GM18870 (cell line): ENCODE results near the gene NFIA.

Experiments
- ATAC-seq: cut with Tn5 transposase; IDR thresholded peaks from one replicate; pipeline ENCODE4 v1.9.1; 2021; ENCODE audit warnings: moderate library complexity; ENCODE audit not compliant: unreplicated experiment

Gene NFIA

DNA sequence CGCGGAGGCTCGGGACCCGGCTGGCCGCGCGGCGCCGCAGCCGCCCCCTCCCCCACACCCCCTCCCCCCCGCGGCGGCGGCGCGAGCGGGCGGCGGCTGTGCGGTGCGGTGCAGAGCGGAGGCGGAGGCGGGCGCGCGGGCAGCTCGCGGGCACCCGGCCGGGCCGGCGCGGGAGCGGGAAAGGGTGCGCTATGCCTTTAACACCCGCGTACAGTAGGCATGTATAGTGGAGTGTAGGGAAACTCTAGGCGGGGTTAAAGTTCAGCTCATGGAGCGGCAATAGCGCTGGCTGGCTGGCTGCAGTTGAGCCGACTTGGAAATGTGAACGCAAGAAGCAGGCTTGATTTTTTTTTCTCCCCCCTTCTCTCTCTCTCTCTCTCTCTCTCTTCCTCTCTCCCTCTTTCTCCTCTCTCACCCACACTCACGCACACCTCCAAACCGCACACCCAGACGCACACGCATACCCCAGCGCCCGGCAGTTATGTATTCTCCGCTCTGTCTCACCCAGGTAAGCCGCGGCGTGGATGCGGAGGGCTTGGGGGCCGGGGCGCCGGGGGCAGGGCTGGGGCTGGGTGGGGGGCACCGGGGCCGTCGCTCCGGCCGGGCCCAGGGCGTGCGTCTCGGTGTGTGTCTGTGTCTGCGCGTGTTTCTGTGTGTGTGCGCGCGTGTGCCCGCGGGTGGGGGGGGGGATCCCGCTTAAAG is at the start of gene NFIA:
Gene NFIA, plus strand, starts transcription at position 251 of the 702 bp plus-strand sequence.
- ATAC-seq: no peak

DNA sequence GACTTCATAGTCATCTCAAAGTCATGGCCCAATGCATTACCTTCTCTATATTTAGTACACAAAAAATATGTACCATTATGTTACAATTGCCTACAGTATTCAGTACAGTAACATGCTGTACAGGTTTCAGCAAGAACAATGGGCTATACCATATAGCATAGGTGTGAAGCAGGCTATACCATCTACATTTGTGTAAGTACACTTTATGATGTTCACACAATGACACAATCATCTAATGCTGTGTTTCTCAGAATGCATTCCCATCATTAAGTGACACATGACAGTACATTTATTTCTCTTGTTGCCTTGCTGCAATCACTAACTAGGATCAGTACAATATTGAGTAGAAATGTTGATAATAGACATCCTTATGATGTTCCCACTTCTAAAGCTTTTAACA is 46.5 kb upstream of the NFIA start:
- ATAC-seq: no peak

DNA sequence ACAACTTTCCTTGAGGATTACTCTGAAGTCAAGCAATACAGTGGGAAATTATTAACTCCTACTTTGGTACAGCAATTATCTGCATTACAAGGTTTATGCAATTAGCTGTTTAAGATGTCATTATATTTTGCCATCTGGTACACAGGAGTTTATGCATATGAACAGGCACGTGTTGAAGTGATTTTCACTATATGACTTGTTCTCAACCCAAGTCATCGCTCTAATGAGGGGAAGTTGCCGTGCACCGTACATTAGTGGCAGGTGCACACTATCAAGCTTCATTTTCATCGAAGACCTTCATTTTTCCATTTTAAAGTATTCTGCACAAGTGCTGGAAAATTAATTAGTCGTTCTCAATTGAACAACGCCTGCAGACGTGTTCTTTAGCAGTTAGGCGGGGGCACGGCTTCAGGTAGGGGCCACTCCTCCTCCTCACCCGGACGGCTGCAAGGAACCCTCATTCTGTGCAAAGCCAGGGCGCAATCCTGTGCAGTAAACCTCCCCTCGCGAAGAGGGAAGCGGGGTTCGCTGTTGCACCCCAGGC is 39.8 kb upstream of the NFIA start:
- no peak for ATAC-seq

DNA sequence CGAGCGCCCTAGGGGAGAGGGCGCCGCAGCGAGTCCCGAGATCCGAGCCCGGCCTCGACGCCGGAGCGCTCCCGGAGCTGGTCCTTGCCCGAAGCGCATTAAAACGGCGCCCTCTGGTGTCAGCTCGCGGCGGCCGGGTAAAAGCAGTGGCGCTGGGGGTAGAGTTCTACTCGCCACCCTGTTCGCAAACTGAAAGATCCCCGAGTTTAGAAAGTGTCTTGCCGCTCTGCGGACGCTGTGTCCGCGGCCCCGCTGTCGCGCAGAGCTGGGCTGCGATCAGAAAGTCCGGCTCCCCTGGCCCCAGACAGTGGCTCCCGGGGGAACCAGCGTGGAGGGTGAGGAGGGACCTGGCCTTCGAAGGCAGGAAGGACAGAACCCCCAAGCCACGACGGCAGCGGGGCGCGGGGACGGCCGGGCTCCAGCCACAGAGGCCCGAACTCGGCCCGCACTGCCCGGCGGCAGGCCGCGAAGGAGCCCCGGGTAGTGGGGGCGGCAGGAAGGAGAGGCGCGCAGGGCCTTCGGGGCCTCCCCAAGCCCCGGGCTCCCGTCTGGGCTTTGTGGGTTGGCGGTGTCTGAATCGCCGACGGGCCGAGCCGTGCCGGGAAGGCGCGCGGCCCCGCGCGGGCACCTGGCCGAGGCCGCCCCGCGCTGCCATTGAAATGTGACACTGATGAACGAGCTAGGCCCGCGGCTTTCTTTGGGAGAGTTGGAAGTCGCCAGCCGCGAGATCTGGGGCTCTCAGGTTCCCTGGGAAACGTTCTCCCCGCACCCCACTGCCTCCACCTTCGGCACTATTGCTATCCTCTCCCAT is 39.1 kb upstream of the NFIA start:
- no peak for ATAC-seq

DNA sequence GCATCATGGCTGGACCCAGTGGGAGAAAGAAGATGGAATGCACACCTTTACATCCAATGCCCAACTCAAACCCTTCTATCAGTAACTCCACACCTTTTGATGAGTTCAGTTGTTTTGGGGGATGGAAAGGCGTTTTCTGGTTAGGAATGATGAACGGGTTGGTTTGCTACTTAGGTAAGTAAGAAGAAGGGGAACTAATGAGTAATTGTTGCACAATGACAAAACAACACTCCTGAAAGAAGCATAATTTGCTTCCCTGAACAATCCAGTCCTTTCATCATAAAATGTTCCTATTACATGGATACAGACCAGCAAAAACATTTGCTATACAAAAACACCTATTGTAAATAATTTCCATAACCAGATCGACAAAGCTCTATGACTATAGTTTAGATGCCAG is 35.9 kb upstream of the NFIA start:
- ATAC-seq: no peak

DNA sequence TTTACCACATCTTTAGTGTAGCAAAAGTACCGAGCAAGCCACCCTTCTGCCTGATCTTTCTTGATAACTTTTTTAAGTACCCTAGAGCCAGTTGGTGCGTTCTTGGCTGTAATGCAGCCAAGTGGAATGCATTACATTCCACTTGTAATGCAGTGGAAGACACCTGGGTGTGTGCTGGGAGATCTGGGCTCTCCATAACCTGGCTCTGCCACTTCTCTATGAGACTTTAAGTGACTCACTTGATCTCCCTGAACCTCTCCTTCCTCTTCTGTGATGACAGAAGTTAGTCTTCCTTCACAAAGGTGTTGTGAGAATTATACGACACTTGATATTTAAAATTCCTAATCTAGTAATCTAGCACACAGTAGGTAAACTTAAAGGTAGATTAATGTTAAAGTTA is 35.3 kb upstream of the NFIA start:
- ATAC-seq: no peak

DNA sequence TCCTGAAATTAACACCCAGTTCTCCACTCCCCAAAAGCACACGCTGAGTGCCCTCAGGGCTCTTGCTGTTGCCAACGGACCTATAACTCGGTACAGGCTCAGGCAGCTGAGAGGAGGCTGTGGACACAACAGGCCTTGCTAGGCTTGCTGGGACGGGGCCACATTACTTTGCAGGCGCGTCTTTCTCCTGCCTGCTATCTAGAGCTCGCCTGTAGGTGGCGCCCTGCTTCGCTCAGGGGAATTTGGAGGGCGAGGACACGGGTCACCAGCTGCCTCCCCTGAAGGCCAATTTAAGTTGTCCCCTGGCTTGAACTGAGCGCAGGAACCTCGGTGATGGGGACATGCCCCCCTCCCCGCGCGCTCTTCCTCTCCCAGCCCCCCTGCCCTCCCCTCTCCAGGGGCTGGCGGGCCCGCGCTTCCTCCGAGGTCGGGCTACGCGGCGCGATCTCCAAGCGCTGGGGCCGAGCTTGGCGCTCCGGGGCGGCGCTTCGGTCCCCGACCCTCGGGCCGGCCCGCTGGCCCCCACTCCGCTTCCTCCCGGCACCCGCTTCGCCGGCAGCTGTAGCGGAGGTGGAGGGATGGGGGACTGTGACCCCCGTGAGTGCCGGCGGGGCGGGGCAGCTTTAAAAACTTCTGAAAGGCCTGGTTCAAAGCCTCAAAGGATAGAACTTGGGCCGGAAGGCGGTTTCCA is 32.4 kb upstream of the NFIA start:
- peak; percentile 55 for ATAC-seq

DNA sequence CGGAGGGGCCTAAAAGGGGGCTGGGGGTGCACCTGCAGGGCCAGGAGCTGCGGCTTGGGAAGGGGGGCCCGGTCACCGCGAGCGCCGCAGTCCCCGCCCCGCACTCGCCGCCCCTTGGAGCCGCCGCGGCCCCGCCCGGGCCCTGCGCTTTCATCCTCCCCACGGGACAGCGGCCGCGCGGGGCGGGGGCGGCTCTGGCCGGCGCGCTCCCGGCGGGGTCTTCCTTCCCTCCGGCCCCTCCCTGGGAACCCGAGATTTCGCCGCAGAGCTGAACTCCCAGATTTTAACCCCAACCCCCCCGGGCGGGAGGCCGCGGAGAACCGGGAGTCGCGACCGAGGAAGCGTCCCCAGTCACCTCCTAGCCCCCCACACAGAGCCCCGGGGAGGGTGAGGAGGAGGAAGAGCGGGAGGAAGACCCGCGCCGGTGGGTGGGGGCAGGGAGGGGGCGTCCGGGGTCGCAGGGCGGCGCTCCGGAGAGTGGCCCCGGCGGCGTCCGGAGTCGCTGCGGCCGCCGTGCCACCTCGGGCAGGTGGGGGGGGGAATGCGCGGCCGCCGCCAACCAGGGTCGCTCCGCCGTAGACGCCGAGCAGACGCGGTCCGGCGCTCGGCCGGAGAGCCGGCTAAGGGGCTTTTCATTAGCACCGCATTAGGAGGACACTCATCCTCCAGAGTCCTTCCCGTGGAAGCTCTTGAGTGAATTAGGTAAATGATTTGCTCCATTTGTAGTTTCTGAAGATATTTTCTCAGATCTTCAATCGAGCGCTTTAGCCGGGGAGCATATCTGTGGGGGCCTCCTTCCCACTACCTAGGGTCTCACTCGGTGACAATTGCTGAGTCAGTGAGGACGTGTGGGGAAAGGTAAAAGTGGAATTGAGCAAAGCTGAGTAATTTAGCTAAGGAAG is 31.6 kb upstream of the NFIA start:
- ATAC-seq: no peak

DNA sequence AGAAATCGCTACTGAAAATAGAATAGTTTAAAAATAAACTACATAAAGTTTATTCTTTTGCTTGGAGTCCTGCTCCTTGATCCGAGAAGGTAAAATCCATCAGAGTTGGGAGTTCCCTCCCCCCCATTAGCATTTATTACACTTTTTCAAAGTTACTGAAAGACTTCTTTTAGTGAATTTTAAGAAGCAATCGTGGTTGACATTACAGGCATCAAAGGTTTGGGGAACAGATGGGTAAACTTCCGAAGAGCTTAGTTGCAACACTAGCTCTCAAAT is 31.0 kb upstream of the NFIA start:
- ATAC-seq: no peak

DNA sequence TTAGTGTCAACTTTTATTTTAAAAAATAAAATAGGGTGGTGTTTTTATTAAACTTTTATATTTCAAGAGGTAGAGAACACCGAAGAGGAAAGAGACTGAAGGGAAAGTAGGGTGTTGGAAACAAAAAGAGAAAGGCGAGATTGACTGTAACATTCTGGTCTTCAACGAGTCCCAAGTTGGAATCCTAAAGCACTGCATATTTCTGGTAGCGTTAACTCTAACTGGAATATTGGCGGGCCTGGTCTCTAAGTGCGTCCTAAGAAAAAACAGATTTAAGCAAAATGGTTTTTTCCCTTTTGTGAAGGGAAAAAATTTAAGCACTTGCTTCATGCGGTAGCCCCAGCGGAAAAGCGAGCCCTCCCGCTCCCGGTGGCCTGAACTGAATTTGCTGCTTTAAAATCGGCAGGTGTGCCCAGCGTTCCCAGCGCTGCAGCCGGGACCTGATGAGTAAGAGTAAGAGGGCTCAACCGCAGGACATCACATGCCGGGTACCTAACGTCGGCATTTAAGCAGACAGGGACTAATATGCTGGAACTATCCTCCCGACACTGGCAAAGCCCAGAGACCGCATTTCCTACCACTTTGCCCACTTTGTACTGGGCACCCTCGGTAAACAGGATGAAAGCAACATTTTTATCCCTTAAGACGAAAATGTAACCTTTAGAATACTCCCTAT is 30.5 kb upstream of the NFIA start:
- ATAC-seq: no peak

DNA sequence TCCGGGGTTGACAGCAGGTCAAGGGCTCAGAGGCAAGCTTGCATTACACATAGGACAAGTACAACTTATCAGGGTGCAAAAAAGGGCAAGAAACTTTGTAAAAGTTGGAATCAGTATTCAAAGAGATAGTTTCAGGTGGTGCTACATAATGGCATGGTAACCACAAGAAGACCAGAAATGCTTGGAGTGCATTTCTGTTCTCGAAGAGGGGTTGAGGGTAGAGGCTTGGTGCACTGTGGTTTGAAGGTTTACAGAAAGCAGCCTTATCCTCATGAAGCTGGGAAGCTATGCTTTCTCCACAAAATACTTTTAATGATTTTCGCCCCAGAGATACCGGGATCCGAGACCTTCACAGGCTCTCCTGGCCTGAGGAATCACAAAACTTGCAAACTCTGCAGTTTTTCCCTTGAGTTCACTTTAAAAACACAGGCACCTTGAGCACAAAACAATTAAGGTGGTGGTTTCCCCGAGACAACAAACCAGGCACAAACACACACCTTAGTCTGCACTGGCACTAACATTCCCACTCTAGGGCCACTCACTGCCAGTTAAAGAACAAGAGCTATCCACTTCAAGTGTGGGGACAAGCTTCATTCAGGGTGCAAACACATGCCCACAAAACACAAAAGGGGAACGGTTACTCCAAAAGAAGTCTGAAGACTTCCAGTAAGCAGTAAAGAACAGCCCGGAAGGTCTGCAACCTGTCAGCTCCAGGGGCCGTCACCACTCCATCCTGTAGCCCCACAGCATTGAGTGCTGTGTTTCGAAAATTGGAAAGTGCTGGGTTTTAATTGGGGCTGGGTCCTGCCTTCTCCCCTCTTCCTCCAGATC is 29.8 kb upstream of the NFIA start:
- ATAC-seq: no peak

DNA sequence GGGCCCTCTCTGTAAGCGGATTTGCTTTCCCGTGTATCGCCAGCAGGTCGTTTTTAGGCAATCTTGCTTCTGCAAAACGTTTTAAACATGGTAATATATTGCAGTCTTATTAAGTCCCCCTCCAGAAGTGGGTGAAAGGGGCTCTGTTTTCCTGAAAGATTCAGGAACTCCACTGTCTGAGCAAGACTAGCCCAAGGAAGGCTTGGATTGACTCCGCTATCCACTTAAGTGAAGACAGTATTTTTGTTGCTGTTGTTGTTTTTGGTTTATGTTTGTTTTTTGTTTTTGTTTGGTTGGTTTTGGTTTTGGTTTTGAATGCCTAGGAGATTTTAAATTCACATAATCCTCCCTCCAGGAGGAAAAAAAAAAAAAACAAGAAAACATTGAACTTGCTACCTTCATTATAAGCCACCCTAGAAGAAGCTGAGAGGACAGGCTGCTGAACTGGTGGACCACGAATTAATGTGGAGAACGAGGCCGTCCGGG is 29.1 kb upstream of the NFIA start:
- no peak for ATAC-seq

DNA sequence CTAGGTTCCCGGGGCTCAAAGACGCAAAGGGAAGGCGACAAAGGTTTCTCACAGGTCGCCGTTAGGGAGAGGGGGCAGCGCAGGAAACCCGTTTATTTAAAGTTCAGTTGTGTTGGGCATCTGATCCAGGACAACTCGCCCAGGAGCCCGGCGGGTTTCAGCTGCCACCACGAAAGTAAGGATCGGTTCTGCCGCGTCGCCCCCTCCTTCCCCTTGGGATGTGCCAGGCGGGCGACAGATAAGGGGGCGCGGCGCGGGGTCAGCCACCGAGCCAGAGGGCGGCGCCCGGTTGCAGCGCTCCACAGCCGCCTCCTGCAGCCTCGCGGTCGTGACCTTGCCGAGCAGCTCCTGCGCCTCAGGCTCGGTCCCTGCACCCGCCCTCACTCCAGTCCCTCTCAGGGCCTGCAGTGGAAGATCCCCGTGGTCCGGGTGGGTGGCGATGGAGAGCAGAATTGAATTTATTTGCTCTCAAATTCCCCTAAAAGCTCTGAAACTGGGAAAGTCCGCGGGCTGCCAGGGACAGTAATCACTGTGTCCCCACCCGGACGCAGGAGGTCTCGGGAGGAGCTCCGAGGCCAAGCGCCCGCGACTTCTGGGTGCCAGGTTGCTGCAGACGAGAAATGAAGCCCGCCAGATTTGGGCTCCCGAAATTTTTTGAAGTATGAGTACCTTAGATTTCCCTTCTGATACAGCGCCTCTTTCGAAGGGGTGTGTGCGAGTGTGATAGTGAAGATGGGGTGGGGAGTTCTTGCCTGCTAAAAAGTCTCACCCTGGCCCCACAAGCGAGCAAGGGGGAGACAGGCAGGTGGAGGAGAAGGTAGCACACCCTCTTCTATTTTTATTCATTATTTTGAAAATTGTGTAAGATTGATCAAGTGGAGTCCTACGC is 28.4 kb upstream of the NFIA start:
- ATAC-seq: no peak

DNA sequence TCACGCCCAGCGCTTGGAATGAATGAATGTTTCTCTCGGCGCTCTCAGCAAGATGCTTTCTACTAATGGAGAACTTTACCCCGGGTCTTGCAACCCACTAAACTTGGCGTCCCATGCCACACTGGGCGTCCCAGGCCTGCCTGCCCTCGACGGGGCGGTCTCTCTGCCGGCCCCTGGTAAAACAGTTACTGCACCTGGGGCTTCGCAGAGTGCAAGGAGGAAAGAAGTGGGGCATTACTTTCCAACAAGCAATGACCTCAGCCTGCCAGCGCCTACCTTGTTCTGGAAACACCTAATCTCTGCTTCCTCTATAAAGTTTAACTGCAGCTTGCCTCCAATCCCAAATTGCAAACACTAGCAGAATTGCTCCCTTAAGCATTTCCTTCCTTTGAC is 27.8 kb upstream of the NFIA start:
- no peak for ATAC-seq

DNA sequence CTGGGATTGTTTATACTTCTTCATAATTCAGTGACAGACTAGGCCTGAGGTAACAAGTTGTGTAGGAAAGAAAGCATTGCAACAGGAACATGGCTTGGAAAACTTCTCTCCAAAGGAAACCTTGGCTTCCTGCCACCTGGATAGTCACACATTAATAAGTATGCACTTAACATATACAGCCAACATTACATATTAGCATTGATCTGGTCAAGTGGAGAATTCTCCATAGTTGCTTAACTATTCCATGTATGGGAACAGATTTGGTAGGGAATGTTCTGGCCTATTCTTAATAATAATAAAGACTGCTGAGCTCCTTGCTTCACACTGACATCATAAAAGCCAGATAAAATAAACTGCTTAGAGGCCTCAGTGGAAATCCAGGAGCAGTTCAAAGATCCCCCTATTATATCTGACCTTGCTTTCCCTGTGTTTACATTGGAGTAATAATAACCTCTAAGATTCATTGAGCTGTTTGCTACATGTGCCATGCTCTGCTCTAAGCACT is 27.2 kb upstream of the NFIA start:
- ATAC-seq: no peak

DNA sequence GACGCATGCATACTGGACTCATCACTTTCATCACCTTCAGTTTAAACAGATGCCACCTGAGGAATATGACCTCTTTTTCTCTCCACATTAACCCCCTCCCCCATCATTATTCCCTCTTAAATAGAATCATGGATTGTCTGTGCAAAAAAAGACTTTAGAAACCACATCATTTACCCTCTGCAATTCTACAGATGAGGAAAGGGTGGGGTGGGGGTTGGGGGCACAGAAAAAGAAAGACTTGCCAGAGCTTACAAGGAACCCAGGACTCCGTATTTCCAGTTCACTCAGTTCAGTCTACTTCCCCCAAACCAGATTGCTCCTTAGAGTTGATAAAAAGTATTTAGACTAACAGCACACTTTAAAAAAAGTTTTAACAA is 26.2 kb upstream of the NFIA start:
- ATAC-seq: no peak

DNA sequence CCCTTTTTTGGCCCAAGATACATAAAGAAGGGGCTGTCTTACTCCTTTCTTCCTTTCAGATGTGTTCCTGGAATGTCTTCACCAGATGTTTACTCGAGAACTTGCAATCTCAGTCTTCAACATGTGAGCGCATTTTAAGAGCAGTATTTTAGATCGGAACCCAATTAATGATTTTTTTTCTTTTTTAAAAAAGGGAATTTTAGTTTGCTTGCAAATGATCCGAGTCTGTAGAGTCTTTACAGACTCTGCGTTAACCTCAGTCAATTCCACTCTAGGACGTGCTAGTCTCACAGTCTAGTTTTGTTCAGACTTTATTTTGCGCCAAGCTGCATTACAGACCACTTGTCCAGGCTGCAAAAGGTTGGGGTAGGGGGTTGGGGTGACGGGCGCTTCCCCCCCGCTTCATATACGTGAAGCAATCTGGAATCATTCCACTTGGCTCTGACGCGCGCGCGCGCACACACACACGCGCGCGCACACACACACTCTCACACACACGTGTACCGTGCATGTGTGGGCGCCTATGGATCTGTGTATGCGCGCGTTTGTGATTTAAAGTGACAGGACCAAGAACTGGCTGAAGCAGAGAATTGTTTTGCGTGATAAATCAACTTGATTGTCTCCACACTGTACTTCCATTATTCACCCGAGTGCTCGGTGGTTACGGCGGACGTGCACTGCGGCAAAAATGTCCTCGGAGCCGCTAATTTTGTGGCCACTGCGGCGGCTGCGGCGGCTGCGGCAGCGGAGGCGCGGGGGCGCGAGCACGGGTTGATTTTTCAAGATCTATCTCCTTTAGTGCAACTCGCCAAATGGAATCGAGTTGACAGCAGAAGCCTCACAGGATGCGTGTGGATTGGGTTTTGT is 25.6 kb upstream of the NFIA start:
- no peak for ATAC-seq
